Left kidney (tissue), 2 donors: Measurements from ENCODE around the gene ZNF445. TPM values are rescaled to one million over a fixed set of nuclear protein-coding genes. Genes with fewer than 3 reads are reported as not detected.
"Not testable (repeated sequence)": the region's sequence is repeated elsewhere in the genome, so short reads cannot be mapped to it uniquely, and the experiment has no call there.

Source experiments
- DNase-seq: peaks from one replicate; pipeline ENCODE4 v3.0.0-alpha.2; 2013
- polyA plus RNA-seq: library from polyadenylated mRNA; unstranded; fragments of 120-200 nt; gene quantifications from one replicate; pipeline ENCODE4 v1.2.1, GENCODE V29; 2013; ENCODE audit not compliant: insufficient read length

Gene ZNF445
- polyA plus RNA-seq, 1 donor: 31.4 TPM

DNA sequence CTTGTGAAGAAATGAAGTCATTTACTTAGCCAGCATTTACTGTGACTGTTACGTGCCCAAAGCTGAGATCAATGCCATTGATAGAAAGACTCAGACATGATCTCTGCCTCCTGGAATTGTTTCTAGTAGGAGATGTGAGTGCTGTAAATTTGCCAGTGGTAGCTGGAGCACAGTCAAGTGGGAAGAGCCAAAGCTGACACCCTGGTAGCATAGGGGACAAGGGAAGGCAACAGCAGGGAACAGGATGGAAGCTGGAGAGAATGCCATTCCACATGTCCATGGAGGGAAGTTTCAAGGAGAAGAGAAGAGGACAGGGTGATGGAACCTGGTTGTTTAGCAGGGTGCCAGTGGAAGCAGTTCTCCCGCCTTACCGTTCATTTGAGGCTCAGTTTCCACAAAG lies 74.9 kb downstream of the ZNF445 start:
- DNase-seq: no peak

DNA sequence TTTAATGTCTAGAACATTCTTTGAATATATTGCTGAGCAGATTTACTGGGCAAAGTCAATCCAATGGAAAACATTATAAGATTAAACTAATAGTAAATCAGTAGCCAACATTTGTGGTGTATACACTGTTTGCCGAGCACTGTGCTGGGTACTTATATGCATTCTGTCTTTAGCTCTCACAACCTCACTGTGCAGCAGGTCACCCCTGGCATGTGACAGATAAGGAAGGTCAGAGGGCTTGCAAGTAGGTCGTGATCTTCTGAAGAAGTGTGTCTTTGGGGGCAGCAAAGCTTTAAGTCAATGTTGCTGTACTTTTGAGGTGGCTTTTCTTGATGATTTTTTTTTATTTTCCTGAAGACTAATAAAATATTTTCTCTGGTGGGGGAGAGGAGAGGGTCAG lies 76.7 kb downstream of the ZNF445 start:
- DNase-seq: no peak

DNA sequence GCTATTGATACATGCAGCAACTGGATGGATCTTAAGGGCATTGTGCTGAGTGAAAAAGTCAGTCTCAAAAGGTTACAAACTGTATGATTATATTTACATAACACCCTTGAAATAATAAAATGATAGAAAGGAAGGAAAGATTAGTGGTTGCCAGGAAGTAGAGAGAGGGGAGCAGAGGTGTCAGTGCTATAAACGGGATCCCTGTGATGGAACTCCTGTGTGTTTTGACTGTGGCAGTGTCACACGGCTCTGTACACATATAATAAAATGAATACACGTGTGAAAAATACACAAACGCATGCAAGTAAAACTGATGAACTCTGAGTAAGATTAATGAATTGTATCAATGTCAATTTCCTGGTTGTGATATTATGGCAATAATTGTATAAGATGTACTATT lies 78.6 kb downstream of the ZNF445 start:
- DNase-seq: no peak

DNA sequence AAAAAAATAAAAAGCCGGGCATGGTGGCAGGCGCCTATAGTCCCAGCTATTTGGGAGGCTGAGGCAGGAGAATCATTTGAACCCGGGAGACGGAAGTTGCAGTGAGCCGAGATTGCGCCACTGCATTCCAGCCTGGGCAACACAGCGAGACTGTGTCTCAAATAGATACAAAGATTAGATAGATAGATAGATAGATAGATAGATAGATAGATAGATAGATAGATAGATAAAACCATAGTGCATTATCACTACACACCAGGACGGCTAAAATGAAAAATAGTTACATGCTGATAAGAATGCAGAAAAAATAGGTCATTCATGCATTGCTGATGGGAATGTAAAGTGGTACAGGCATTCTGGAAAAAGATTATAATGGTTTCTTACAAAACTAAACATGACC lies 79.2 kb downstream of the ZNF445 start:
- DNase-seq: not testable (repeated sequence)

DNA sequence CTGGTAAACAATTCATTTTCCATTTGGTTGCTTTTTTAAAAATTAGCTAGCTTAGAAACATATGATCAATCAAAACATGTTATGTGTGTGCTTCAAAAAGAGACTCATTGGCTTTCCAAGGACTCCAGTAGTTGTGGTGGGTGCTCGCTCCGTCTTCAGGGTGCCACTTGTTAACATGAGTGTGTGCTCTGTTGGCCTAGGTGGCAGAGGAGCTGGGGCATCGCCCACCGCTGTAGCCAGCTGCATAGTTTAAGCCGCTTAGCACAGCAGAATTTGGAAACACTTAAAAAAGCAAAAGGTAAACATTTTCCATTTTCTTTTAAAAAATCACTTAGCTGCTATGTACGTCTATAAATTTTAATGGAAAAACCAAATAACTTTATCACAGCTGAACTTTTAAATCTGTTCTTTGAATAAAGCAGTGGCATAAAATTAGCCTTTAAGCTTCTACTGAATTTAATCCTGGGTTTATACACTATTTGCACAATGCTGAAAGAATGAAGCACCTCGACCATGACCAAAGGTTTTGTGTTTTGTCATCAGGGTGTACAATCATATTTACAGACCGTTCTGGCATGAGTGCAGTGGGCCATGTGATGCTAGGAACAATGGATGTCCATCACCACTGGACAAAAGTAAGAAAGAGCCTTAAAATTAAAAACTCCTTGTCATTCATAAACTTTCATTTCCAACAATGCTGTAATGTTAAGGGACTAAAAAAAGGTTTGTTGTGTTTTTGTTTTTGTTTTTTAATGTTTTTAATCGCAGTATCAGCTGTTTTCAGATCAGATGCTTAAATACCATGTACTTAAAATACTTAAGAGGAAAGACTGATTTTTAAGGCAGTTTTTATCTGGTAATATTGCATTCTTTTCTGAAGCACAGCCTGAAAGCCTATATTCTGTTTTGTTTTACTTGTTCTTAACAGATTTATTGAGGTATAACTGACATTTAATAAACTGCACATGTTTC lies 81.0 kb downstream of the ZNF445 start:
- DNase-seq: no peak

- no peak for DNase-seq
Measured at GRCh38 chr3:44395714-44396113, 81.8 kb downstream of the ZNF445 start.

DNA sequence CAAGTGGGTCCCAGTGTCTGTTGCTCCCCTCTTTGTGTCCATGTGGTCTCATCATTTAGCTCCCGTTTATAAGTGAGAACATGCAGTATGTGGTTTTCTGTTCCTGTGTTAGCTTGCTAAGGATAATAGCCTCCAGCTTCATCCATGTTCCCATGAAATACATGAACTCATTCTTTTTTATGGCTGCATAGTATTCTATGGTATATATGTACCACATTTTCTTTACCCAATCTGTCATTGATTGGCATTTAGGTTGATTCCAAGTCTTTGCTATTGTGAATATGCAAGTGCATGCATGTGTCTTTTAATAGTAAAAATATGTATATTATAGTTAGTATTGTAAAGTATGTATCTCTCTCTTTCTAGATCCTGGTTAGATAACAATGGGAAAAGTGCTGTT lies 85.0 kb downstream of the ZNF445 start:
- no peak for DNase-seq

- DNase-seq: no peak
Measured at GRCh38 chr3:44387404-44387803, 90.1 kb downstream of the ZNF445 start.

Other genes starting within 250 kb of the ZNF445 start
- gene TOPAZ1, start 235.8 kb downstream of the ZNF445 start, polyA plus RNA-seq: not detected
- 49.3 TPM for gene TCAIM, start 138.9 kb downstream of the ZNF445 start, polyA plus RNA-seq
- 19.4 TPM for gene ZKSCAN7, start 77.5 kb upstream of the ZNF445 start, polyA plus RNA-seq
- 15.9 TPM for gene ZNF660, start 107.3 kb upstream of the ZNF445 start, polyA plus RNA-seq
- 40.3 TPM for gene ZNF197, start 147.4 kb upstream of the ZNF445 start, polyA plus RNA-seq
- 14.0 TPM for gene ZNF35, start 171.1 kb upstream of the ZNF445 start, polyA plus RNA-seq
- 16.8 TPM for gene ZNF502, start 235.0 kb upstream of the ZNF445 start, polyA plus RNA-seq